HCT116 (cell line): Measurements from ENCODE around the gene TBC1D13. TPM values are rescaled to one million over a fixed set of nuclear protein-coding genes. Genes with fewer than 3 reads are reported as not detected.

Experiments used
- ATAC-seq: fragments of 200-7000 bp; cut with Tn5 transposase; 2 replicates; pipeline ENCODE4 v1.9.1; 2020; ENCODE audit warnings: mild to moderate bottlenecking, moderate library complexity
- BruUV-seq: library from RNA; stranded (reverse); fragments of 400-500 nt; replicated peaks from 2 replicates; lab custom pipeline; 2021; lab: Mats Ljungman, UMichigan
- CTCF ChIA-PET: fragments of 300-600 bp; sonication (Branson Sonifier 250); formaldehyde crosslinking; loops from one replicate; lab custom pipeline; 2021; ENCODE audit warnings: antibody characterized with exemption; lab: Charles Lee
- POLR2A ChIA-PET: fragments of 300-600, 350-600 bp; sonication (Branson Sonifier 250); formaldehyde crosslinking; loops from one replicate; lab custom pipeline; 2021; ENCODE audit warnings: antibody characterized with exemption; lab: Charles Lee
- RAD21 ChIA-PET, 2 experiments: fragments of 300-600 bp; sonication (Branson Sonifier 250); formaldehyde crosslinking; loops; one replicate each; lab custom pipeline; 2023; ENCODE audit warnings: low total read pairs in 2 of 2; ENCODE audit not compliant: uncharacterized antibody in 2 of 2, unreplicated experiment in 2 of 2, low non-redundant PET in 1 of 2; lab: Charles Lee
- DNase-seq: peaks from one replicate; pipeline ENCODE4 v3.0.0-alpha.2; 2010; ENCODE audit warnings: low read depth, low spot score
- H2AFZ ChIP-seq: fragments of 200-600 bp; shearing (Covaris generic), sonication (generic); 2 replicates; pipeline ENCODE4 v1.6.1; 2017; ENCODE audit warnings: low read depth, mixed run types, mixed read lengths, antibody characterized with exemption, low read length; ENCODE audit not compliant: poor library complexity, severe bottlenecking
- H3K27ac ChIP-seq: 2 replicates; pipeline ENCODE4 v1.5.1; 2012; ENCODE audit warnings: low read depth, low read length
- H3K27me3 ChIP-seq: fragments of 200-600 bp; sonication (generic); 2 replicates; pipeline ENCODE4 v1.6.1; 2016; ENCODE audit warnings: mixed run types, low read length, mixed read lengths; ENCODE audit not compliant: insufficient read depth
- H3K36me3 ChIP-seq, 2 experiments: fragments of 200-500 bp in 1 of 2; fragments of 200-600 bp in 1 of 2; sonication (Bioruptor generic) in 1 of 2; sonication (generic) in 1 of 2; 2 replicates each; pipeline versions ENCODE4 v1.5.1 to v1.6.1; 2014 to 2016; ENCODE audit warnings: low read length in 2 of 2, inconsistent platforms in 1 of 2, mixed read lengths in 1 of 2, mixed run types in 1 of 2; ENCODE audit not compliant: insufficient read depth in 2 of 2, control insufficient read depth in 1 of 2
- H3K4me1 ChIP-seq, 2 experiments: fragments of 200-600 bp in 1 of 2; sonication (generic) in 1 of 2; 2 replicates each; pipeline versions ENCODE4 v1.5.1 to v1.6.1; 2012 to 2017; ENCODE audit warnings: low read length in 2 of 2, inconsistent platforms in 1 of 2, mild to moderate bottlenecking in 1 of 2, mixed read lengths in 1 of 2, mixed run types in 1 of 2, moderate library complexity in 1 of 2; ENCODE audit not compliant: insufficient read depth in 2 of 2, control insufficient read depth in 1 of 2
- H3K4me2 ChIP-seq: fragments of 200-600 bp; sonication (generic); 2 replicates; pipeline ENCODE4 v1.6.1; 2017; ENCODE audit warnings: mixed run types, low read length, mixed read lengths
- H3K4me3 ChIP-seq, 2 experiments: fragments of 200-600 bp in 1 of 2; sonication (generic) in 1 of 2; replicated peaks in 1 of 2; 2 replicates each; pipeline ENCODE4 v1.5.1; 2011 to 2016; ENCODE audit warnings: low read length in 2 of 2, control low read depth in 1 of 2, low read depth in 1 of 2, mild to moderate bottlenecking in 1 of 2, mixed read lengths in 1 of 2, mixed run types in 1 of 2
- H3K79me2 ChIP-seq: fragments of 200-600 bp; sonication (generic); 2 replicates; pipeline ENCODE4 v1.6.1; 2017; ENCODE audit warnings: mild to moderate bottlenecking, mixed run types, low read length, moderate library complexity, mixed read lengths; ENCODE audit not compliant: insufficient read depth
- H3K9ac ChIP-seq: fragments of 200-600 bp; sonication (generic); 2 replicates; pipeline ENCODE4 v1.6.1; 2016; ENCODE audit warnings: low read length, mixed read lengths
- H3K9me2 ChIP-seq: fragments of 200-600 bp; sonication (generic), shearing (Covaris generic); 2 replicates; pipeline ENCODE4 v1.6.1; 2017; ENCODE audit warnings: mixed run types, mild to moderate bottlenecking, moderate library complexity; ENCODE audit not compliant: insufficient read depth
- H3K9me3 ChIP-seq, 2 experiments: fragments of 200-500 bp in 1 of 2; fragments of 200-600 bp in 1 of 2; sonication (Bioruptor generic) in 1 of 2; sonication (generic) in 1 of 2; 2 replicates each; pipeline ENCODE4 v1.6.1; 2014 to 2017; ENCODE audit warnings: low read length in 2 of 2, mixed read lengths in 2 of 2, inconsistent platforms in 1 of 2, low read depth in 1 of 2, mild to moderate bottlenecking in 1 of 2, mixed run types in 1 of 2, moderate library complexity in 1 of 2; ENCODE audit not compliant: control insufficient read depth in 1 of 2, insufficient read depth in 1 of 2
- H4K20me1 ChIP-seq: fragments of 200-600 bp; sonication (generic), shearing (Covaris generic); 2 replicates; pipeline ENCODE4 v1.6.1; 2017; ENCODE audit warnings: mixed run types, mild to moderate bottlenecking, moderate library complexity; ENCODE audit not compliant: insufficient read depth
- EGR1 ChIP-seq: IDR thresholded peaks from 2 replicates; pipeline ENCODE4 v1.6.1; 2012; ENCODE audit warnings: low read depth
- EZH2phosphoT487 ChIP-seq: fragments of 200-600 bp; IDR thresholded peaks from 2 replicates; pipeline ENCODE4 v1.6.1; 2018; ENCODE audit warnings: antibody characterized with exemption, borderline replicate concordance
- FOSL1 ChIP-seq: IDR thresholded peaks from 2 replicates; pipeline ENCODE4 v1.6.1; 2012; ENCODE audit warnings: low read depth
- JUND ChIP-seq: IDR thresholded peaks from 2 replicates; pipeline ENCODE4 v1.6.1; 2012
- MAX ChIP-seq: IDR thresholded peaks from 2 replicates; pipeline ENCODE4 v1.6.1; 2012
- ZFX ChIP-seq: fragments of 450-650 bp; IDR thresholded peaks from 2 replicates; pipeline ENCODE4 v1.6.1; 2017
- intact Hi-C: fragments of 100-400 bp; cut with micrococcal nuclease; formaldehyde crosslinking; loops from 2 replicates; pipeline ENCODE4 v1.10.0; 2022
- total RNA-seq: library from RNA; stranded (reverse); gene quantifications from one replicate; pipeline ENCODE4 v1.2.1, GENCODE V29; 2021; ENCODE audit not compliant: unreplicated experiment
- TF ChIP-seq, protein P1 (sequence below): IDR thresholded peaks from 2 replicates; pipeline ENCODE4 v1.6.1; 2011; ENCODE audit warnings: mild to moderate bottlenecking, low read length, moderate library complexity; ENCODE audit not compliant: insufficient replicate concordance; ENCODE audit errors: extremely low read depth

The TBC1D13 gene
- total RNA-seq, 1 experiment from 2014 or later, result 17.5 TPM

DNA sequence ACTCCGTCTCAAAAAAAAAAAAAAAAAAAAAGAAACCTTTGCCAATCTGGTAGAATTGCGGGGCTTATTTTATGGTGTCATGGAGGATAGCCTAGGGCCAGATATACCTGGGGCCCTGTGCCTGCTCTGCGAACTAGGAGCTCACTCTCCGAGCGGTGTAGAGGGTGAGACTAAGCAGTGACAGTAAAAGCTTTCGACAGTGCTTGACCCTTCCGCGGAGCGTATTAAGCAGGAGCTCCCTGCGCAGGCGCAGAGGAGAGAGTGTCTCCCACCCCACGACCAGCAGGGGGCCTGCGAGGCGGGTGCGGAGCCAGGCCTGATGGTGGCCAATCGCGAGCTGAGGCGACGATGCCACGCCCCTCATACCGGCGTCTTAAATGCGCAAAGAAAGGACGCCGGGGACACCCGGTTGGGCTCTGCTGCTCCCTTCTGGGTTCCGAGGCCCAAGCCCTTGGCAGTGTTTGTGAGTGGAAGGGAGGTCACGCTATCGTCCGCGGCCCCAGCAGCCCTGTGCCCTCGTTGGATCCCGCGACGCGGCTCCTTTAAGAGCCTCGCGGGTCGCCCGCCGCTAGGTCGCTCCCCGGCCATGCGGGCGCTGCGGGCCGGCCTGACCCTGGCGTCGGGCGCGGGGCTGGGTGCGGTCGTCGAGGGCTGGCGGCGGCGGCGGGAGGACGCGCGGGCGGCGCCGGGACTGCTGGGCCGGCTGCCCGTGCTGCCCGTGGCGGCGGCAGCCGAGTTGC is 31.2 kb downstream of the TBC1D13 start, which contains the start of gene ENDOG (continued):
- TF ChIP-seq, protein P1, sequence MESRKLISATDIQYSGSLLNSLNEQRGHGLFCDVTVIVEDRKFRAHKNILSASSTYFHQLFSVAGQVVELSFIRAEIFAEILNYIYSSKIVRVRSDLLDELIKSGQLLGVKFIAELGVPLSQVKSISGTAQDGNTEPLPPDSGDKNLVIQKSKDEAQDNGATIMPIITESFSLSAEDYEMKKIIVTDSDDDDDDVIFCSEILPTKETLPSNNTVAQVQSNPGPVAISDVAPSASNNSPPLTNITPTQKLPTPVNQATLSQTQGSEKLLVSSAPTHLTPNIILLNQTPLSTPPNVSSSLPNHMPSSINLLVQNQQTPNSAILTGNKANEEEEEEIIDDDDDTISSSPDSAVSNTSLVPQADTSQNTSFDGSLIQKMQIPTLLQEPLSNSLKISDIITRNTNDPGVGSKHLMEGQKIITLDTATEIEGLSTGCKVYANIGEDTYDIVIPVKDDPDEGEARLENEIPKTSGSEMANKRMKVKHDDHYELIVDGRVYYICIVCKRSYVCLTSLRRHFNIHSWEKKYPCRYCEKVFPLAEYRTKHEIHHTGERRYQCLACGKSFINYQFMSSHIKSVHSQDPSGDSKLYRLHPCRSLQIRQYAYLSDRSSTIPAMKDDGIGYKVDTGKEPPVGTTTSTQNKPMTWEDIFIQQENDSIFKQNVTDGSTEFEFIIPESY, result no peak

DNA sequence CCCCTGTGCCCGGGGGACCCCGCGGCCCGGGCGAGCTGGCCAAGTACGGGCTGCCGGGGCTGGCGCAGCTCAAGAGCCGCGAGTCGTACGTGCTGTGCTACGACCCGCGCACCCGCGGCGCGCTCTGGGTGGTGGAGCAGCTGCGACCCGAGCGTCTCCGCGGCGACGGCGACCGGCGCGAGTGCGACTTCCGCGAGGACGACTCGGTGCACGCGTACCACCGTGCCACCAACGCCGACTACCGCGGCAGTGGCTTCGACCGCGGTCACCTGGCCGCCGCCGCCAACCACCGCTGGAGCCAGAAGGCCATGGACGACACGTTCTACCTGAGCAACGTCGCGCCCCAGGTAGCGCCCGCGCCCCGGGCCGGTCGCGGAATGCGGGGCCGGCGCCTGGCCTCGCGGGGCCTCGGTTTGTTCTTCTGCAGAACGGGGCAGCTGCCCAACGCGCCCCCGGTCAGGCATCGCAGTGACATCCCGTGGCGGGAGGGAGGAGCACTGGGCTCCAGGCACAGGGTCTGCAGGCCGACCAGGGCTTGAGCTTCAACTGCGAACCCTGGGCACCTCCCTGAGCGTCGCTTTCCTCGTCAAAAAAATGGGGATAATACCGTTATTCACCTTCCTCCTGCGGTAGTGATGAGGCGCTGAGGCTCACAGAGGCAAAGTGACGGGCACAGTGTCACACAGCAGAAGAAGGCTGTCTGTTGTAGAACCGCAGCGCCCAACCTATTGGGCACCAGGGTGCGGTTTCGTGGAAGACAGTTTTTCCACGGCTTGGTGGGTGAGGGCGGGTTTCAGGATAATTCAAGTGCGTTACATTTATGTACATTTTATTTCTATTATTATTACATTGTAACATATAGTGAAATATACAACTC is 32.0 kb downstream of the TBC1D13 start:
- Histone ChIP-seq H3K9me2 (no peaks in the 10 kb centered on the region), H4K20me1 (no peaks in the 10 kb centered on the region), H3K79me2 (no peaks in the 10 kb centered on the region), H3K9ac (peak overlapping the region; percentile 73), H3K4me1 (peaks cover 12 to 23% of the 10 kb centered on the region in 2 experiments; a peak in 3 of 4 replicates), H3K9me3 (no peaks in the 10 kb centered on the region), H3K4me3 (peak overlapping the region; percentile 54 to 71), H3K27me3 (no peaks in the 10 kb centered on the region), H3K36me3 (peaks cover 8 to 14% of the 10 kb centered on the region in 2 experiments; a peak in 3 of 4 replicates), H2AFZ (no peak overlapping the region), H3K27ac (peak overlapping the region; percentile 85), H3K4me2 (peak overlapping the region; percentile 97)
- ChIA-PET RAD21 (interaction anchor here (1.1 to 1.5 kb wide), 2 partner anchors 86 to 109 kb away, joined by 3 to 4 read pairs; no protein-coding TSS in a partner anchor), POLR2A (interaction anchor here (0.6 to 1.4 kb wide), 3 partner anchors 11 to 167 kb away, joined by 3 to 9 read pairs (median 7); partner anchors contain the start of gene SPOUT1), CTCF (interaction anchor here (0.7 to 2.0 kb wide), 17 partner anchors 9 to 269 kb away, joined by 3 to 23 read pairs (median 3); partner anchors contain the start of genes SPOUT1 and ZDHHC12)
- no TSS peak for BruUV-seq
- no peak for DNase-seq
- TF ChIP-seq, protein P1, result no peak
- TF ChIP-seq EGR1, result no peak
- no peak for TF ChIP-seq EZH2phosphoT487
- TF ChIP-seq FOSL1, result no peak
- TF ChIP-seq JUND, result no peak
- TF ChIP-seq MAX, result peak; percentile 54; the same call in 1 of the 2 replicates
- TF ChIP-seq ZFX, result peak; percentile 64; the same call in 1 of the 2 replicates
- intact Hi-C loops, result no loop called here
- ATAC-seq, result peak; percentile 59
